ENCODE results near the gene TMEM116.

GRCh38 chr12:111886662-111887545 lies 126.1 kb downstream of the TMEM116 start:
- no peak for TF ChIP-seq POLR2AphosphoS5 (IDR thresholded peaks at IDR 0.05)
- no peak for TF ChIP-seq CTCF (IDR thresholded peaks at IDR 0.05)
- no peak for TF ChIP-seq POLR2A (IDR thresholded peaks at IDR 0.05; ENCODE audit: low read depth)
